ENCODE measurements around the gene SFTPB. TPM values are rescaled to one million over a fixed set of nuclear protein-coding genes. Genes with fewer than 3 reads are reported as not detected.
"Not testable (repeated sequence)": the region's sequence is repeated elsewhere in the genome, so short reads cannot be mapped to it uniquely, and the experiment has no call there.

Gene SFTPB
- total RNA-seq, 1 donor from 2014 or later: not detected

- Mint-ChIP-seq H3K4me3 (no peak overlapping the region), H3K4me1 (no peaks in the 10 kb centered on the region), H3K27me3 (ENCODE audit: insufficient read depth, low read depth) (peaks cover 8% of the 10 kb centered on the region), H3K27ac (no peak overlapping the region), H3K9me3 (no peaks in the 10 kb centered on the region), H3K36me3 (peaks cover 4% of the 10 kb centered on the region)
- DNase-seq (ENCODE audit: low spot score): no peak
- H3K79me2 ChIP-seq (ENCODE audit: low read depth): no peaks in the 10 kb centered on the region
- H3K4me1 ChIP-seq: no peaks in the 10 kb centered on the region
- H3K27me3 ChIP-seq: no peaks in the 10 kb centered on the region
- H4K20me1 ChIP-seq (ENCODE audit: low read depth): no peaks in the 10 kb centered on the region
- no peaks in the 10 kb centered on the region for H3K36me3 ChIP-seq
- no peak overlapping the region for H3K9ac ChIP-seq
- no peaks in the 10 kb centered on the region for H3F3A ChIP-seq (ENCODE audit: low read depth)
- H3K4me3 ChIP-seq: no peak overlapping the region
- no peak overlapping the region for H2AFZ ChIP-seq (replicated peaks)
- no peak overlapping the region for H3K4me2 ChIP-seq
- H3K9me3 ChIP-seq (ENCODE audit: low read depth): no peaks in the 10 kb centered on the region
- H3K27ac ChIP-seq: no peak overlapping the region
- no peak for TF ChIP-seq CTCF (IDR thresholded peaks at IDR 0.05)
- no peak for TF ChIP-seq EZH2 (IDR thresholded peaks at IDR 0.05)
- TF ChIP-seq EZH2phosphoT487 (IDR thresholded peaks at IDR 0.05): no peak
Measured at GRCh38 chr2:85661139-85661858, 6.7 kb downstream of the SFTPB start.

GRCh38 chr2:85660725-85661124 is 7.3 kb downstream of the SFTPB start:
- Mint-ChIP-seq H3K4me1 (no peaks in the 10 kb centered on the region), H3K9me3 (no peaks in the 10 kb centered on the region), H3K36me3 (peaks cover 4% of the 10 kb centered on the region), H3K4me3 (no peak overlapping the region), H3K27me3 (ENCODE audit: insufficient read depth, low read depth) (peaks cover 2% of the 10 kb centered on the region), H3K27ac (no peak overlapping the region)
- H3K4me1 ChIP-seq: no peaks in the 10 kb centered on the region
- H3K27me3 ChIP-seq: no peaks in the 10 kb centered on the region
- H3K36me3 ChIP-seq: no peaks in the 10 kb centered on the region
- no peak overlapping the region for H3K4me3 ChIP-seq
- TF ChIP-seq EZH2phosphoT487 (IDR thresholded peaks at IDR 0.05): no peak
- no peak for TF ChIP-seq CTCF (IDR thresholded peaks at IDR 0.05)
- no peak for TF ChIP-seq EZH2 (IDR thresholded peaks at IDR 0.05)
- no peak overlapping the region for H3K4me2 ChIP-seq
- DNase-seq (ENCODE audit: low spot score): no peak
- H4K20me1 ChIP-seq (ENCODE audit: low read depth): no peaks in the 10 kb centered on the region
- H3K79me2 ChIP-seq (ENCODE audit: low read depth): no peaks in the 10 kb centered on the region
- H3K9ac ChIP-seq: no peak overlapping the region
- H2AFZ ChIP-seq (replicated peaks): no peak overlapping the region
- no peak overlapping the region for H3K27ac ChIP-seq
- no peaks in the 10 kb centered on the region for H3K9me3 ChIP-seq (ENCODE audit: low read depth)
- H3F3A ChIP-seq (ENCODE audit: low read depth): no peaks in the 10 kb centered on the region

GRCh38 chr2:85660301-85660700 is 7.7 kb downstream of the SFTPB start:
- H3K36me3 Mint-ChIP-seq; H3K27ac Mint-ChIP-seq; DNase-seq (ENCODE audit: low spot score): not testable (repeated sequence)

GRCh38 chr2:85659324-85659981 is 8.5 kb downstream of the SFTPB start:
- Mint-ChIP-seq H3K9me3 (no peaks in the 10 kb centered on the region), H3K27me3 (ENCODE audit: insufficient read depth, low read depth) (peaks cover 2% of the 10 kb centered on the region), H3K36me3 (peaks cover 6% of the 10 kb centered on the region), H3K27ac (no peak overlapping the region), H3K4me1 (no peaks in the 10 kb centered on the region), H3K4me3 (no peak overlapping the region)
- Histone ChIP-seq H3K9ac (no peak overlapping the region), H4K20me1 (ENCODE audit: low read depth) (no peaks in the 10 kb centered on the region), H3K4me1 (no peaks in the 10 kb centered on the region), H3K79me2 (ENCODE audit: low read depth) (no peaks in the 10 kb centered on the region), H3K4me3 (no peak overlapping the region), H2AFZ (replicated peaks) (no peak overlapping the region), H3K36me3 (no peaks in the 10 kb centered on the region), H3K27ac (no peak overlapping the region), H3K27me3 (no peaks in the 10 kb centered on the region), H3K4me2 (no peak overlapping the region), H3F3A (ENCODE audit: low read depth) (no peaks in the 10 kb centered on the region), H3K9me3 (ENCODE audit: low read depth) (no peaks in the 10 kb centered on the region)
- DNase-seq (ENCODE audit: low spot score): no peak
- TF ChIP-seq EZH2 (IDR thresholded peaks at IDR 0.05): no peak
- no peak for TF ChIP-seq EZH2phosphoT487 (IDR thresholded peaks at IDR 0.05)
- TF ChIP-seq CTCF (IDR thresholded peaks at IDR 0.05): no peak

More at GRCh38 chr2:85660301-85660700, 7.7 kb downstream of the SFTPB start:
- H3K4me3 ChIP-seq; H3K79me2 ChIP-seq (ENCODE audit: low read depth); H2AFZ ChIP-seq (replicated peaks); H3F3A ChIP-seq (ENCODE audit: low read depth); H3K27me3 ChIP-seq; H3K27me3 Mint-ChIP-seq (ENCODE audit: insufficient read depth, low read depth); H3K4me2 ChIP-seq; H3K4me1 ChIP-seq; H3K27ac ChIP-seq; H3K9ac ChIP-seq; H3K4me1 Mint-ChIP-seq; H3K36me3 ChIP-seq; H3K4me3 Mint-ChIP-seq; H3K9me3 Mint-ChIP-seq; H3K9me3 ChIP-seq (ENCODE audit: low read depth); H4K20me1 ChIP-seq (ENCODE audit: low read depth): not testable (repeated sequence)

GRCh38 chr2:85657399-85657798 is 10.6 kb downstream of the SFTPB start:
- DNase-seq (ENCODE audit: low spot score): not testable (repeated sequence)

More at GRCh38 chr2:85657399-85657798, 10.6 kb downstream of the SFTPB start:
- not testable (repeated sequence) for H3K27me3 ChIP-seq; H3K4me2 ChIP-seq; H3K9ac ChIP-seq; H3K27me3 Mint-ChIP-seq (ENCODE audit: insufficient read depth, low read depth); H3K36me3 ChIP-seq; H3K9me3 ChIP-seq (ENCODE audit: low read depth); H3K79me2 ChIP-seq (ENCODE audit: low read depth); H2AFZ ChIP-seq (replicated peaks); H3K27ac ChIP-seq; H3K9me3 Mint-ChIP-seq; H4K20me1 ChIP-seq (ENCODE audit: low read depth); H3K27ac Mint-ChIP-seq; H3K4me3 ChIP-seq; H3K4me1 ChIP-seq; H3K4me1 Mint-ChIP-seq; H3F3A ChIP-seq (ENCODE audit: low read depth); H3K4me3 Mint-ChIP-seq
- H3K36me3 Mint-ChIP-seq: peaks cover 14% of the 10 kb centered on the region
